Gastrocnemius medialis (tissue), 4 donors: ENCODE results near the gene TXNDC5. TPM values are rescaled to one million over a fixed set of nuclear protein-coding genes. Genes with fewer than 3 reads are reported as not detected.
A peak's percentile ranks its signal among the peaks of the same experiment; 100 is the strongest.

ENCODE experiments used
- ATAC-seq, 2 donors: fragments of 150-250 bp; one replicate each; pipeline ENCODE4 v1.9.1; 2016
- DNase-seq, 2 donors: peaks; one replicate each; pipeline ENCODE4 v3.0.0-alpha.2; 2019
- H3K27ac ChIP-seq, 4 donors: fragments of 200-600 bp; sonication (generic); 1 replicate in 1 of 4; 2 replicates in 3 of 4; pipeline ENCODE4 v1.5.1; 2016 to 2018; ENCODE audit warnings: mild to moderate bottlenecking in 2 of 4, moderate library complexity in 1 of 4
- H3K27me3 ChIP-seq, 3 donors: fragments of 200-600 bp; sonication (generic) in 2 of 3; 1 replicate in 1 of 3; 2 replicates in 2 of 3; pipeline versions ENCODE4 v1.5.1 to v1.6.0; 2016 to 2019; ENCODE audit warnings: mild to moderate bottlenecking in 1 of 3, moderate library complexity in 1 of 3
- H3K36me3 ChIP-seq, 2 donors: fragments of 200-600 bp; sonication (generic) in 1 of 2; one replicate each; pipeline ENCODE4 v1.5.1; 2017 to 2018
- H3K4me1 ChIP-seq, 2 donors: fragments of 200-600 bp; sonication (generic) in 1 of 2; one replicate each; pipeline ENCODE4 v1.5.1; 2016 to 2017; ENCODE audit warnings: mild to moderate bottlenecking in 2 of 2
- H3K4me3 ChIP-seq, 4 donors: fragments of 200-600 bp; sonication (generic) in 3 of 4; 1 replicate in 1 of 4; 2 replicates in 3 of 4; pipeline ENCODE4 v1.5.1; 2016 to 2019; ENCODE audit warnings: mild to moderate bottlenecking in 2 of 4
- H3K9me3 ChIP-seq, 3 donors: fragments of 200-600 bp; sonication (generic) in 2 of 3; 1 replicate in 1 of 3; 2 replicates in 2 of 3; pipeline ENCODE4 v1.5.1; 2016 to 2019
- POLR2A ChIP-seq, 2 donors: fragments of 450-650 bp; IDR thresholded peaks; one replicate each; pipeline ENCODE4 v1.6.1; 2017; ENCODE audit warnings: antibody characterized with exemption in 2 of 2, mild to moderate bottlenecking in 2 of 2, moderate library complexity in 2 of 2
- in situ Hi-C, 4 donors: fragments of 200-750 bp; cut with MboI; loops; one replicate each; pipeline versions ENCODE4 v1.15.0 to v1.8.0; 2017; ENCODE audit warnings: low sequenced_read_pairs in 4 of 4
- intact Hi-C: fragments of 100-400 bp; cut with DNase I; formaldehyde crosslinking; loops from one replicate; pipeline ENCODE4 v1.15.1; 2023; ENCODE audit warnings: low total_unique reads
- total RNA-seq, 4 donors: library from RNA; depleted of rRNA; stranded (reverse); fragments of >200 nt; gene quantifications; one replicate each; pipeline versions ENCODE4 v1.1.0 to v1.2.3, GENCODE V29; 2016
- TF ChIP-seq, protein P1 (sequence below), 5 experiments: fragments of 450-650 bp in 3 of 5; fragments of 200-600 bp in 2 of 5; sonication (generic) in 2 of 5; IDR thresholded peaks in 4 of 5; conservative IDR thresholded peaks in 1 of 5; 1 replicate in 4 of 5; 2 replicates in 1 of 5; pipeline ENCODE4 v1.5.1; 2016 to 2019; ENCODE audit warnings: antibody characterized with exemption in 5 of 5, mild to moderate bottlenecking in 3 of 5, moderate library complexity in 3 of 5

The TXNDC5 gene
- total RNA-seq, 4 donors from 2014 or later, result 29.9 to 43.3 (median 38.8) TPM

GRCh38 chr6:7924867-7925266 is 14.3 kb upstream of the TXNDC5 start:
- no peaks in the 10 kb centered on the region for H3K9me3 ChIP-seq
- H3K27me3 ChIP-seq, result no peaks in the 10 kb centered on the region
- ATAC-seq (no peak), DNase-seq (no peak)
- H3K36me3 ChIP-seq, result no peaks in the 10 kb centered on the region
- H3K4me1 ChIP-seq, result no peaks in the 10 kb centered on the region
- intact Hi-C loops (no loop called here), in situ Hi-C loops (no loop called here)
- no peak for TF ChIP-seq POLR2A (IDR thresholded peaks at IDR 0.05)
- TF ChIP-seq, protein P1, sequence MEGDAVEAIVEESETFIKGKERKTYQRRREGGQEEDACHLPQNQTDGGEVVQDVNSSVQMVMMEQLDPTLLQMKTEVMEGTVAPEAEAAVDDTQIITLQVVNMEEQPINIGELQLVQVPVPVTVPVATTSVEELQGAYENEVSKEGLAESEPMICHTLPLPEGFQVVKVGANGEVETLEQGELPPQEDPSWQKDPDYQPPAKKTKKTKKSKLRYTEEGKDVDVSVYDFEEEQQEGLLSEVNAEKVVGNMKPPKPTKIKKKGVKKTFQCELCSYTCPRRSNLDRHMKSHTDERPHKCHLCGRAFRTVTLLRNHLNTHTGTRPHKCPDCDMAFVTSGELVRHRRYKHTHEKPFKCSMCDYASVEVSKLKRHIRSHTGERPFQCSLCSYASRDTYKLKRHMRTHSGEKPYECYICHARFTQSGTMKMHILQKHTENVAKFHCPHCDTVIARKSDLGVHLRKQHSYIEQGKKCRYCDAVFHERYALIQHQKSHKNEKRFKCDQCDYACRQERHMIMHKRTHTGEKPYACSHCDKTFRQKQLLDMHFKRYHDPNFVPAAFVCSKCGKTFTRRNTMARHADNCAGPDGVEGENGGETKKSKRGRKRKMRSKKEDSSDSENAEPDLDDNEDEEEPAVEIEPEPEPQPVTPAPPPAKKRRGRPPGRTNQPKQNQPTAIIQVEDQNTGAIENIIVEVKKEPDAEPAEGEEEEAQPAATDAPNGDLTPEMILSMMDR (IDR thresholded peaks at IDR 0.05 in 4 of 5, conservative IDR thresholded peaks at IDR 0.05 in 1 of 5), result no peak
- H3K4me3 ChIP-seq, result no peak overlapping the region
- no peak overlapping the region for H3K27ac ChIP-seq

DNA sequence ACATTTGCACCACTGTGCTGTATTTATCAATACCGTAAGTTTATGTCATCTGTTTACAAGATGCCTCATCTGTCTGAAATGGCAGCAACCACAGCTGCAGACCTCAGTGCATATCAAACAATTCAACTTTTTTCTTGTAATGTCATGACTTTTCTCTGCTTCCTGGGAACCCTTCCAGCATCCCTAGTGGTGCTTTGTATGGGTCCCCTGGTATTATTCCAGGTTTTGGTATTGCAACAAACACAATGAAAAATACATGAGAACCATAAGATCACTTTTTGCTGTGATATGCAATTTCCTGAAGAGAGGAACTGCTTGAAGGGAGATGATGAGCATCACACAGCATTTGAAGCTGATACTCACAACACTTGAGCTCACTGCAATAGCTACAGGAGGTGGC is 12.0 kb upstream of the TXNDC5 start:
- Histone ChIP-seq H3K9me3 (no peaks in the 10 kb centered on the region), H3K4me3 (no peak overlapping the region), H3K36me3 (no peaks in the 10 kb centered on the region), H3K4me1 (peaks cover 0 to 12% of the 10 kb centered on the region in 2 donors), H3K27ac (no peak overlapping the region), H3K27me3 (no peaks in the 10 kb centered on the region)
- ATAC-seq (no peak), DNase-seq (no peak)
- in situ Hi-C loops (no loop called here), intact Hi-C loops (no loop called here)
- TF ChIP-seq, protein P1 (IDR thresholded peaks at IDR 0.05 in 4 of 5, conservative IDR thresholded peaks at IDR 0.05 in 1 of 5), result no peak
- TF ChIP-seq POLR2A (IDR thresholded peaks at IDR 0.05), result no peak

DNA sequence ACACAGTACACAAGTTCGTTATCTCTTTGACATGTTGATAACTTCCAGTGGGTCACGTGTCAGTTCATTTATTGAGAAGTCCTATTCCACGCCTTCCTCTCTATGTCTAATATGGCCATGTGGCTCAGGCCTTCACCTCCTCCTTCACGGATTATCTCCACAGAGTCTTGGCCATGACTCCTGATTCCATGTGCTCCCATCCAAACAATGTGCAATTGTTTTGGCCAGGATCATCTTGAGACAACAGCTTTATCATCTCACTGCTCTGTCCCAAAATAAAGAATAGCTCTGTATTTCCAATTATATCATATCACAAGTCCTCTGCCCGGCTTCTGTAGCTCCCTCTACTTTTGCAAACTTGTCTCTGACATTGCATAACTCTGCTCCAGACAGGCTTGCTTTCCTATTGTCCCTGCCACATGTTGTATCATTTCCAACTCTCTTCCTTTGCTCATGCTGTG is 11.1 kb upstream of the TXNDC5 start:
- DNase-seq (no peak), ATAC-seq (peak; percentile 46 to 71)
- intact Hi-C loops (no loop called here), in situ Hi-C loops (no loop called here)
- Histone ChIP-seq H3K9me3 (no peaks in the 10 kb centered on the region), H3K27me3 (no peaks in the 10 kb centered on the region), H3K4me3 (no peak overlapping the region), H3K36me3 (no peaks in the 10 kb centered on the region), H3K4me1 (peaks cover 0 to 12% of the 10 kb centered on the region in 2 donors), H3K27ac (peak overlapping the region in 1 of 4 donors; percentile 4)
- TF ChIP-seq POLR2A (IDR thresholded peaks at IDR 0.05), result no peak
- TF ChIP-seq, protein P1 (IDR thresholded peaks at IDR 0.05 in 4 of 5, conservative IDR thresholded peaks at IDR 0.05 in 1 of 5), result no peak

GRCh38 chr6:7921046-7921445 is 10.5 kb upstream of the TXNDC5 start:
- in situ Hi-C loops, result no loop called here
- intact Hi-C loops, result no loop called here
- ATAC-seq (no peak), DNase-seq (no peak)
- no peak for TF ChIP-seq POLR2A (IDR thresholded peaks at IDR 0.05)
- TF ChIP-seq, protein P1 (IDR thresholded peaks at IDR 0.05 in 4 of 5, conservative IDR thresholded peaks at IDR 0.05 in 1 of 5), result no peak
- Histone ChIP-seq H3K36me3 (no peaks in the 10 kb centered on the region), H3K27ac (peak overlapping the region in 1 of 4 donors; percentile 4), H3K4me1 (peaks cover 0 to 12% of the 10 kb centered on the region in 2 donors), H3K4me3 (no peak overlapping the region), H3K9me3 (no peaks in the 10 kb centered on the region), H3K27me3 (no peaks in the 10 kb centered on the region)

GRCh38 chr6:7920425-7920824 is 9.8 kb upstream of the TXNDC5 start:
- in situ Hi-C loops, result no loop called here
- Histone ChIP-seq H3K27me3 (no peaks in the 10 kb centered on the region), H3K27ac (no peak overlapping the region), H3K9me3 (no peaks in the 10 kb centered on the region), H3K4me3 (no peak overlapping the region), H3K4me1 (peaks cover 0 to 12% of the 10 kb centered on the region in 2 donors), H3K36me3 (no peaks in the 10 kb centered on the region)
- ATAC-seq (no peak), DNase-seq (no peak)
- TF ChIP-seq, protein P1 (IDR thresholded peaks at IDR 0.05 in 4 of 5, conservative IDR thresholded peaks at IDR 0.05 in 1 of 5), result no peak
- no peak for TF ChIP-seq POLR2A (IDR thresholded peaks at IDR 0.05)
- intact Hi-C loops, result no loop called here
